ENCODE data around the gene MIPEP.
"Not testable (repeated sequence)": the region's sequence is repeated elsewhere in the genome, so short reads cannot be mapped to it uniquely, and the experiment has no call there.

Gene MIPEP

GRCh38 chr13:23889615-23890607 is 711 bp upstream of the MIPEP start:
- peak; percentile 62 for DNase-seq (ENCODE audit: low spot score)

- DNase-seq (ENCODE audit: low spot score): not testable (repeated sequence)
Measured at GRCh38 chr13:23884361-23884760, 4.8 kb downstream of the MIPEP start.

DNA sequence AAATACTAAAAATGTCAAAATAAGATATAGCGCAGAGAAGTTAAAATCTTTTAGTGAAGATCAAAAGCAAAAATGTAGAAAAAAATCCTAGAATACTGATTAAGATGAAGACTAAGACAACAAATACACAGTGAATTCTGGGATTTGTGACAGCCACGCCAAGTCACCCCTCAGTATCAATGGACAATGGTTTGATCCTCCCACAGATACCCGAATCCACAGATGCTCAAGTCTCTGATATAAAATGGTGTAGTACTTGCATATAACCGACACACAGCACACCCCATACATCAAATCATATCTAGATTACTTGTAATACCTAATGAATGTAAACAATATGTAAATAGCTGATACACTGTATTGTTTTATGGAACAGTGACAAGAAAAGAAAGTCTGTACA is 5.9 kb downstream of the MIPEP start:
- no peak for DNase-seq (ENCODE audit: low spot score)

GRCh38 chr13:23881402-23881800 is 7.8 kb downstream of the MIPEP start:
- not testable (repeated sequence) for DNase-seq (ENCODE audit: low spot score)

DNA sequence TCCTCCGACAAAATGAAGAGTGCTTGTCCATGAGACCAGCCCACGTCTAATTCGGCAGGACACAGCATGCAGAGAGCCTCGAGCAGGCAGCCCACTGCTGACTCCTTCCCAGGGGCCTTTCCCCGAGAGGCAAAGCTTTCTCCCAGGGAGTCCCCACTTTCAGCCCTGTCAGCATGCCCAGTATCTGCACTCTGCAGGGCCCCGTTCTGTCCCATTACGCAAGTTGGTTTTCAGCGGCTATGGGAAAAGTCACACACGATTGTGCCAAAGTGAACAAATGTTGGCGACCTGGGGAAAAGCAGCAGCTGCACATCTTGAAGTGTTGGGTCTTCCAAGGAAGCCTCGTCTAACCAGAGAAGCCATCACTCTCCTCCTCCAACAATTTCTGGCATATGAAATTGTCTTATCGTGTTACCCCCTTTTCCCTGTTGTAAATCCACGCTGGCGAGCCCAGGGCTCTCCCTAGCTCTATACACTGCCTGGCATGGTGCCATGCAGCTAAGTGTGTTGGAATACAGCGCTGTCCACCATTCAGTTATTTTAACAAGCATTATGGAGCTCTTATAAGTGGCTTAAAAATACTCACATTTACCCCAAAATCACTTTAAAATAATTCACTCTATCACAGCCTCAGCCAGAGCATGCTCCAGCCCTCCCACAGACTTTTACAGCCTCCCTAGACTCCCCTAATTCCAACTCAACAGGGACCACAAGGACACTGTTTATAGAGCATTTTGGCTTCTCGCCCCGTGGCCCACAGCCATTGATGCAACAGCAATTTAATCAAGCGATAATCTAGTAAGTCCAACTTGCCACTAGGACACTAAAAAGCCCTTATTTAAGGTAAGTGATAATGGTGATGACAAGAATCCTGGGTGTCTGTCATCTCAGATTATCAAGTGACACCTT is 8.5 kb downstream of the MIPEP start:
- not testable (repeated sequence) for DNase-seq (ENCODE audit: low spot score)

GRCh38 chr13:23877286-23877685 is 11.9 kb downstream of the MIPEP start:
- no peak for DNase-seq (ENCODE audit: low spot score)

- peak; percentile 30 for DNase-seq (ENCODE audit: low spot score)
Measured at GRCh38 chr13:23876265-23876664, 12.9 kb downstream of the MIPEP start.

GRCh38 chr13:23871616-23872220 is 17.5 kb downstream of the MIPEP start:
- DNase-seq (ENCODE audit: low spot score): peak; percentile 55

DNA sequence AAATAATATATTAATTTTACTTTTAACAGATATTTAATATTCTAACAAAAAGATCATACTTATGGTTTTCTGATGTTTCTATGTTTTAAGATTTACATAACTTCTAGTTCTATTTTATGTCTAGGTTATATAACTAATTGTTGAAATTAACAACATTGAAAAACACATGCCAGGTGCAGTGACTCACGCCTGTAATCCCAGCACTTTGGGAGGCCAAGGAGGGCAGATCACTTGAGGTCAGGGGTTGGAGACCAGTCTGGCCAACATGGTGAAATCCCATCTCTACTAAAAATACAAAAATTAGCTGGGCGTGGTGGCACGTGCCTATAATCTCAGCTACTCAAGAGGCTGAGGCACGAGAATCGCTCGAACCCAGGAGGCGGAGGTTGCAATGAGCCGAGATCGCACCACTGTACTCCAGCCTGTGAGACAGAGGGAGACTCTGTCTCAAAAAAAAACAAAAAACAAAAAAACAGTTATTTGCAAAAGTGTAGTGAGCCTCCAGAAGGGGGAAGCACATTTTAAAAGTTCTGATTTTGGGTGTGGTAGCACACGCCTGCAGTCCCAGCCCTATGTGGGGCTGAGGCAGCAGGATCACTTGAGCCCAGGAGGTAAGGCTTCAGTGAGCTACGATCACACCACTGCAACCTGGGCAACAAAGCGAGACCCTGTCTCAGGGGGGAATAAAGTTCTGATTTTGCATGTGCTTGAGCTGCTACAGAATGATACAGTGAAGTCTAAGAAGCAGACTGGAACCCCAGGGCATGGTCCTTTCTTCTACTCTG is 18.7 kb downstream of the MIPEP start:
- DNase-seq (ENCODE audit: low spot score): no peak

DNA sequence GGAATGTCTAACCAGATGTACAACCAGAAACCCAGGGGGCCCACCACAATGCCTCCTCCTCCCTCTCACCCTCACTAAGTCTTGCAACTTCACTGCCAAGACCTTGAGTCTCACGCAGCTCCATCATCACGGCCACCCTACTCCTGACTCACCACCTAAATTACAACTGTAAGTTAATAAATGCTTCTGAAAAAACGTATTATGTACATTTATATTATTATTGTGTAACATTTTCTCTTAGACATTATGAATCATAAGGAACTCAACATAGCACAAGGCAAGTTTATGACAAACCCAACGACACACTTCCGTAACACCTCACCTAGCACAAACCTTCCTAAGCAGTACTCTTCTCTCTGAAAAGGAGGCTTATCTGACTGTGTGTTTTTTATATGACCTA is 20.7 kb downstream of the MIPEP start:
- DNase-seq (ENCODE audit: low spot score): peak; percentile 50

DNA sequence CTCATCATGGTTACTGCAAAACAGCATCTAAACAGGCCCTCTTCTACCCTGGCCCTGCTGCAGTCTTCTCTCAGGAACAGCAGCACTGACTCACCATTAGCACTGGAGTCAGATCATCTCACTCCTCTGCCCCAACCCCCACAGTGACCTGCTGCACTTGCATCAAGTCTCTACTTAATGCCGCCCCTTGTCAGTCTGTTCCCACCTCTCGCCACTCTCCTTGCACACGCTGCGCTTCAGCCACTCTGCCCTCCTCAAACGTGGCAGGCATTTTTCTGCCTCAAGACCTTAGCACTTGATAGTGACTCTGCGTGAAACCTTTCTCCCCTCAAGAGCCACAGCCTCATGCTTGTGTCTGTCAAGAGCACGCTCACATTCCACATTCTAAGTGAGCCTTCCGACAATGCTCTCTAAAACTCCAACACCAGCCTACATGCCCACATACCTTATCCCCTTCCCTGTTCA is 22.1 kb downstream of the MIPEP start:
- DNase-seq (ENCODE audit: low spot score): peak; percentile 54

DNA sequence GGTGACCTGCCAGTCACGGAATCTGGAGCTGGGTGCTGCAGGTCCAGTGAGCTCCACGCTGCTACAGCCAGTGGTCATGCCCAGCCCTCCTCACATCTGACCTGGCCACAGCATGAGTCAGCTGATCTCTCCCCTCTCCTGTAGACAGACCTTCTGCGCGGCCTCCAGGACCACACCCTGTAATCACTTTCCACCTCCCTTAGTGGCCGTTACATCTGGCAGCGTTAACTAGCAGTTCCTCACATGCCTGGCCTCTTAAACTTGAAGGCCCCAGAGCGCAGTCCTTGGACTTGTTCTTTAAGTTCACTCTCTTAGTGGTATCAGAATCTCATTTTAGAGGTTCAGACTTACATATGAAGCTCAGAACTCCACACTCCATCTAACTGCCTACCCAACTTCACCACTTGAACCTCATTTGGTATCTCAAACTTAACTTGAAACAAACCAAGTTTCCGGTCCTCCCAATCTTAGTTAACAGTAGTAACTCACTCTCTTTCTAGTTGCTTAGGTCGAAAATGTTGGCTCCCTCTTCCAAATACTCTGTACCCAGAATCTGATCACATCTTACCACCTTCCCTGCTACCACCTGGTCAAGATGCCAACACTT is 22.7 kb downstream of the MIPEP start:
- peak; percentile 34 for DNase-seq (ENCODE audit: low spot score)

DNA sequence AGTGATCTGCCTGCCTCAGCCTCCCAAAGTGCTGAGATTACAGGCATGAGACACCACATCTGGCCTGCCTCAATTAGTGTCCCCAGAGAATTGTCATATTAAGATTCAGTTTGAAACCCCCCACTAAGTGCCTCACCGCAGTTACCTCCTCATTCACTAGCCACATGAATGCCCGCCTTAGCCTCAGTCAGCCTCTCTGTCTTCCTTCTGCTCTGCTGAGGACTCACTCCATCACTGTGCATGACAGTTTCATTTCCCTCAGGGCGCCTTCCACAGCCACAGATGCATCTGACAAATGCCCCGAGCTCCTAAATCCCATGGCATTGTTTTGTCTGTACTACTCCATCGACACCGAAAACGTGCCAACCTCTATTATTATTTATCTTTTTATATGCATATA is 23.3 kb downstream of the MIPEP start:
- no peak for DNase-seq (ENCODE audit: low spot score)

DNA sequence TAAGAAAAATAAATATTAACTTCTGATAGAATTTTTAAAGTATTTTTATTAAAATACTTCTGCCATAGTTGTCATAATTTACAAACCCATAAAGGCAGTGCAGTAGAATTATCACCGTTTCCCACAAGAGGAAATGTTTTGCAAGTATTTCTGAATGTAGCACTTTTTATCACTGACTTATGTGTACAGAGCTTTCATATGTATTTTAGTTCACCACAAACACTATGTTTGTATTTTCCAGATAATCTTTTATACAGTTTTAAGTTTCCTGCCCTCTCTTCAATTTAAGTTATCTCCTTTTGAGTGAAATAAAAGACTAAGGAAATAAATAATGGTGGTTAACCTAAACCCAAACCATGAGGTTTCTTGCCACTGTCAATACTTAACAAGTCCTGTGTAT is 24.2 kb downstream of the MIPEP start:
- DNase-seq (ENCODE audit: low spot score): no peak

GRCh38 chr13:23861310-23861709 is 27.9 kb downstream of the MIPEP start:
- DNase-seq (ENCODE audit: low spot score): peak; percentile 18

DNA sequence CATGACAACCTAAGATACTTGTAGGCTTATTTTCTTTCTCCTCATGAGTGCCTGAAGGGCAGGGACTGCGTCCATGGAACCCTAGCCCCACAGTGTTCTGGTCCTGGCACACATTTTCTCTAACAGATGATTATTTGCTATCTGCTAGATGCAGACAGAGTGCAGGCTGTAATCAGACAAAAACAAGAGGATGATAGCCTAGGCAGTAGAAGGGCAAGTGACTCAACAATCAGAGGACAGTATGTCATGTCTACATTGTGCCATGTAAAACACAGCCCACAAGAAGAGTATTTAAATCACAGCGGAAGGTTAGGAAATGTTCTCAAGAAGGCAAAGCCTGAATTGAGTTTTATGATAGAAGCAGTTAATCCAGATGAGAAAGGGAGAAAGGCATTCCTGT is 29.3 kb downstream of the MIPEP start:
- DNase-seq (ENCODE audit: low spot score): no peak

DNA sequence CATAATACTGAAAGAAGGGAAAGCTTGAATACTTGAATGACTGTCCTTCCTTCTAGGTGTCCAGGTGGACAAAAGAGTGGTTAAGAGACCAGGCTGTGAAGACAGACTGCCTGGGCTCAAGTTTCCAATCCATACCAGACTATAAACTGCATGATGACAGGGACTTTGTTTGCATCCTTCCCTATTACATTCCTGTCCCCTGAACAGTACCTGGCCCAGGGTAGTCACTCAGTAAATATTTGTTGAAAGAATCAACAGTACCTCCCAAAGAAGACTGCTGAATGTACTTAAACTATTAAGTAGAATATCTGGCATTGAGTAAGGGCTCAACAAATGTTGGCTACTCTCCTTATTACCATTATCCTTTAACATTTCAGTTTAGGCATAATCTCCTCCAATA is 29.7 kb downstream of the MIPEP start:
- DNase-seq (ENCODE audit: low spot score): peak; percentile 48

DNA sequence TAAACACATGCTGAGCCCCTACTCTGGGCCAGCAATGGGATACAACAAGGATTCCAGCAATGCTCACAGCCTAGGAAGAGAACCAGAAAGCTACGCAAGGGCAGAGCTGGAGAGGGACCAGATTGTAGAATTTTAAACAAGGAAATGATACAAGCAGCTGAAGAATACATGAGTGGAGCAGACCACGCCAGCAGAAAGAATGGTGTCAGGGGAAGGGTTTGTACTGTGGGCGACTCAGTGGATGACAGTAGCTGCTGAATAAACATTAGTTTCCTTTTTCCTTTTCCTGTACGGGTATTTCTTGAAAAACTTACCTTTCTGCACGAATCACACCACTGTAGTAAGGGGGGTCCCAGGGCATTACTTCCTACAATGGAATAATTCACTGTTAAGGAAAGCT is 30.7 kb downstream of the MIPEP start:
- peak; percentile 46 for DNase-seq (ENCODE audit: low spot score)

DNA sequence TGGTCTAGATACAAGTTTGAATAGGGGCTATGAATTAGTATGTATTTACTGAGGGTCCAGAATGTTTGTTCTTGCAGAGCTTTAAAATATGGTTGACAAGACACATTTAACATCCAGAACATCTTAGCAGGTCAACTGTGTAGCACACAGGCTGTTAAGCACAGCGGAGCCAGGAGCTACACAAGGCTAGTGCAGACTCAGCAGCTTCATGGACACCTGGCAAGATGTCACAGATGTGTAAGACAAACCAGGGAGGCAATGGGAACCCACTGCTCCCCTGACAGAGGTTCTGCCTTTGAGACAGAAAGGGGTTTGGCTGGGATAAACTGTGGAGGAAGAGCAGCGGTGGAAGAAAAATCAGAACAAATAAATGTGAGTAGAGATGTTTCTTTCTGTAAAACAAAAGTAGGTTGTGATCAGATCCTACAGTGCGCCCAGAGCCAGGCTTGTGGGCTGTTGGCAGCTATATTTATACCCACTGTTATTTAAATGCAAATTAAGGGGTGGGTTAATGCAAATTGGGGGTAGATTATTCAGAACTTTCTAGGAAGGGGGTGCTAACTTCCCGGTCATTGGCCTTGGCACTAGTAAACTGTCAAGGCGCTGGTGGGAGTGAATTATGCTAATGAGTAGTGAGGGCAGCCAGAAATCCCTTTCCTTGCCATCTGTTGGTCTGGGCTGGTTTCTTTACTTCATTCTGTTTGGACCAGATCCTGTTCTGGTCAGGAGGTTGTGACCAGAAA is 33.0 kb downstream of the MIPEP start:
- no peak for DNase-seq (ENCODE audit: low spot score)

GRCh38 chr13:23855360-23855759 is 33.8 kb downstream of the MIPEP start:
- no peak for DNase-seq (ENCODE audit: low spot score)
